Activated naive CD8-positive, alpha-beta T cell treated with anti-CD3 and anti-CD28 coated beads for 36 hours (primary cell): ENCODE data around the gene KRT35. TPM values are rescaled to one million over a fixed set of nuclear protein-coding genes. Genes with fewer than 3 reads are reported as not detected.

Experiments
- DNase-seq: peaks from one replicate; pipeline ENCODE4 v3.0.0; 2021
- H3K27ac Mint-ChIP-seq: one replicate; pipeline ENCODE4 v1.8.0; 2022; ENCODE audit warnings: mild to moderate bottlenecking, moderate library complexity, mixed read lengths
- H3K27me3 Mint-ChIP-seq: one replicate; pipeline ENCODE4 v1.8.0; 2022; ENCODE audit warnings: mild to moderate bottlenecking, mixed read lengths
- H3K36me3 Mint-ChIP-seq: one replicate; pipeline ENCODE4 v1.8.0; 2021; ENCODE audit warnings: mild to moderate bottlenecking, mixed read lengths
- H3K4me1 Mint-ChIP-seq: one replicate; pipeline ENCODE4 v1.8.0; 2021; ENCODE audit warnings: mixed read lengths
- H3K4me3 Mint-ChIP-seq: one replicate; pipeline ENCODE4 v1.8.0; 2022; ENCODE audit warnings: mild to moderate bottlenecking, moderate library complexity, mixed read lengths
- H3K9me3 Mint-ChIP-seq: one replicate; pipeline ENCODE4 v1.8.0; 2022; ENCODE audit warnings: mixed read lengths
- total RNA-seq, 2 experiments: library from RNA; stranded (reverse); gene quantifications; one replicate each; pipeline ENCODE4 v1.2.3, GENCODE V29; 2021

The KRT35 gene
- not detected for total RNA-seq

GRCh38 chr17:41481036-41481435 lies at the start of gene KRT35:
KRT35 (minus strand) TSS chr17:41481151; CDS start chr17:41481097, 54 bp downstream.
- Mint-ChIP-seq H3K27ac (no peak within 1 kb of the TSS), H3K36me3 (no peaks in the 10 kb centered on the region), H3K4me3 (no peak within 1 kb of the TSS), H3K27me3 (no peaks in the 10 kb centered on the region), H3K9me3 (no peaks in the 10 kb centered on the region), H3K4me1 (no peaks in the 10 kb centered on the region)
- DNase-seq: no peak

GRCh38 chr17:41530062-41531048 lies 49.4 kb upstream of the KRT35 start:
- Mint-ChIP-seq H3K4me3 (no peak overlapping the region), H3K27me3 (peaks cover 72% of the 10 kb centered on the region), H3K36me3 (no peaks in the 10 kb centered on the region), H3K4me1 (peaks cover 14% of the 10 kb centered on the region), H3K27ac (no peak overlapping the region), H3K9me3 (no peaks in the 10 kb centered on the region)
- no peak for DNase-seq

- H3K9me3 Mint-ChIP-seq: no peaks in the 10 kb centered on the region
- peaks cover 14% of the 10 kb centered on the region for H3K4me1 Mint-ChIP-seq
- no peak for DNase-seq
- H3K27ac Mint-ChIP-seq: no peak overlapping the region
- no peaks in the 10 kb centered on the region for H3K36me3 Mint-ChIP-seq
- H3K27me3 Mint-ChIP-seq: peaks cover 69% of the 10 kb centered on the region
- H3K4me3 Mint-ChIP-seq: no peak overlapping the region
These were observed 48.6 kb upstream of the KRT35 start for GRCh38 chr17:41529491-41529915.

GRCh38 chr17:41528959-41529353 lies 48.0 kb upstream of the KRT35 start:
- Mint-ChIP-seq H3K27me3 (peaks cover 68% of the 10 kb centered on the region), H3K36me3 (no peaks in the 10 kb centered on the region), H3K27ac (no peak overlapping the region)

GRCh38 chr17:41527063-41528023 lies 46.4 kb upstream of the KRT35 start:
- Mint-ChIP-seq H3K27me3 (peaks cover 56% of the 10 kb centered on the region), H3K4me3 (peak overlapping the region; percentile 18), H3K36me3 (no peaks in the 10 kb centered on the region), H3K9me3 (no peaks in the 10 kb centered on the region), H3K4me1 (peaks cover 14% of the 10 kb centered on the region), H3K27ac (no peak overlapping the region)
- no peak for DNase-seq

More at GRCh38 chr17:41528959-41529353, 48.0 kb upstream of the KRT35 start:
- DNase-seq: no peak
- peak overlapping the region; percentile 2 for H3K4me3 Mint-ChIP-seq
- H3K4me1 Mint-ChIP-seq: peaks cover 14% of the 10 kb centered on the region
- no peaks in the 10 kb centered on the region for H3K9me3 Mint-ChIP-seq

GRCh38 chr17:41524261-41524660 lies 43.3 kb upstream of the KRT35 start:
- H3K27me3 Mint-ChIP-seq: peaks cover 36% of the 10 kb centered on the region
- no peak for DNase-seq
- H3K27ac Mint-ChIP-seq: no peak overlapping the region
- H3K9me3 Mint-ChIP-seq: no peaks in the 10 kb centered on the region
- H3K4me3 Mint-ChIP-seq: no peak overlapping the region
- H3K4me1 Mint-ChIP-seq: peaks cover 14% of the 10 kb centered on the region
- no peaks in the 10 kb centered on the region for H3K36me3 Mint-ChIP-seq

GRCh38 chr17:41523787-41524186 lies 42.8 kb upstream of the KRT35 start:
- Mint-ChIP-seq H3K27ac (no peak overlapping the region), H3K4me3 (no peak overlapping the region), H3K9me3 (no peaks in the 10 kb centered on the region)

GRCh38 chr17:41523225-41523593 lies 42.3 kb upstream of the KRT35 start:
- no peak overlapping the region for H3K27ac Mint-ChIP-seq
- H3K4me1 Mint-ChIP-seq: peaks cover 7% of the 10 kb centered on the region
- peaks cover 25% of the 10 kb centered on the region for H3K27me3 Mint-ChIP-seq
- H3K36me3 Mint-ChIP-seq: no peaks in the 10 kb centered on the region
- no peaks in the 10 kb centered on the region for H3K9me3 Mint-ChIP-seq
- no peak overlapping the region for H3K4me3 Mint-ChIP-seq
- DNase-seq: no peak

More at GRCh38 chr17:41523787-41524186, 42.8 kb upstream of the KRT35 start:
- Mint-ChIP-seq H3K4me1 (peaks cover 10% of the 10 kb centered on the region), H3K36me3 (no peaks in the 10 kb centered on the region), H3K27me3 (peaks cover 31% of the 10 kb centered on the region)
- no peak for DNase-seq

- no peak overlapping the region for H3K27ac Mint-ChIP-seq
- H3K4me1 Mint-ChIP-seq: peaks cover 7% of the 10 kb centered on the region
- peaks cover 19% of the 10 kb centered on the region for H3K27me3 Mint-ChIP-seq
- H3K36me3 Mint-ChIP-seq: no peaks in the 10 kb centered on the region
- no peak overlapping the region for H3K4me3 Mint-ChIP-seq
- no peak for DNase-seq
- H3K9me3 Mint-ChIP-seq: no peaks in the 10 kb centered on the region
These were observed 41.6 kb upstream of the KRT35 start for GRCh38 chr17:41522301-41523224.

GRCh38 chr17:41521574-41522261 lies 40.8 kb upstream of the KRT35 start:
- Mint-ChIP-seq H3K36me3 (no peaks in the 10 kb centered on the region), H3K27ac (no peak overlapping the region), H3K9me3 (no peaks in the 10 kb centered on the region), H3K4me1 (no peaks in the 10 kb centered on the region), H3K4me3 (no peak overlapping the region), H3K27me3 (peaks cover 11% of the 10 kb centered on the region)
- no peak for DNase-seq

- H3K4me1 Mint-ChIP-seq: no peaks in the 10 kb centered on the region
- H3K36me3 Mint-ChIP-seq: no peaks in the 10 kb centered on the region
- peaks cover 5% of the 10 kb centered on the region for H3K27me3 Mint-ChIP-seq
- no peak overlapping the region for H3K4me3 Mint-ChIP-seq
- H3K9me3 Mint-ChIP-seq: no peaks in the 10 kb centered on the region
- H3K27ac Mint-ChIP-seq: no peak overlapping the region
- DNase-seq: no peak
These were observed 40.0 kb upstream of the KRT35 start for GRCh38 chr17:41520821-41521521.

GRCh38 chr17:41519501-41520224 lies 38.7 kb upstream of the KRT35 start:
- no peaks in the 10 kb centered on the region for H3K9me3 Mint-ChIP-seq
- no peaks in the 10 kb centered on the region for H3K27me3 Mint-ChIP-seq
- DNase-seq: no peak
- H3K4me1 Mint-ChIP-seq: no peaks in the 10 kb centered on the region
- no peak overlapping the region for H3K27ac Mint-ChIP-seq
- no peaks in the 10 kb centered on the region for H3K36me3 Mint-ChIP-seq
- no peak overlapping the region for H3K4me3 Mint-ChIP-seq
